Fibroblast of lung (primary cell): ENCODE measurements around the gene PROM2. TPM values are rescaled to one million over a fixed set of nuclear protein-coding genes. Genes with fewer than 3 reads are reported as not detected.

Experiments
- DNase-seq, 2 donors: peaks; one replicate each; pipeline versions ENCODE4 v3.0.0 to v3.0.0-alpha.2; 2010; ENCODE audit warnings: low read depth in 2 of 2
- H2AFZ ChIP-seq: 2 replicates; pipeline ENCODE4 v1.5.1; 2012; ENCODE audit warnings: low read length, control low read depth, inconsistent platforms
- H3K27ac ChIP-seq: 2 replicates; pipeline ENCODE4 v1.5.1; 2011; ENCODE audit warnings: low read length, control low read depth; ENCODE audit not compliant: insufficient read depth
- H3K27me3 ChIP-seq: 2 replicates; pipeline ENCODE4 v1.5.1; 2011; ENCODE audit warnings: mild to moderate bottlenecking, low read length; ENCODE audit not compliant: control insufficient read depth, insufficient read depth
- H3K36me3 ChIP-seq: 2 replicates; pipeline ENCODE4 v1.5.1; 2011; ENCODE audit warnings: low read length; ENCODE audit not compliant: control insufficient read depth, insufficient read depth
- H3K4me1 ChIP-seq: 2 replicates; pipeline ENCODE4 v1.5.1; 2011; ENCODE audit warnings: low read length; ENCODE audit not compliant: control insufficient read depth, insufficient read depth; ENCODE audit errors: extremely low read depth
- H3K4me2 ChIP-seq: 2 replicates; pipeline ENCODE4 v1.5.1; 2011; ENCODE audit warnings: low read length, control low read depth; ENCODE audit not compliant: insufficient read depth; ENCODE audit errors: extremely low read depth
- H3K4me3 ChIP-seq, 4 experiments: fragments of 200-600 bp in 1 of 4; sonication (generic) in 1 of 4; replicated peaks in 1 of 4; 2 replicates each; pipeline ENCODE4 v1.5.1; 2011 to 2016; ENCODE audit warnings: low read length in 4 of 4, low read depth in 3 of 4, mild to moderate bottlenecking in 3 of 4, control low read depth in 2 of 4, inconsistent platforms in 1 of 4, mixed read lengths in 1 of 4; ENCODE audit not compliant: insufficient read depth in 1 of 4; ENCODE audit errors: control extremely low read depth in 1 of 4
- H3K79me2 ChIP-seq: 2 replicates; pipeline ENCODE4 v1.5.1; 2012; ENCODE audit warnings: mild to moderate bottlenecking, low read length, inconsistent platforms; ENCODE audit not compliant: control insufficient read depth, insufficient read depth
- H3K9ac ChIP-seq: 2 replicates; pipeline ENCODE4 v1.5.1; 2011; ENCODE audit warnings: mild to moderate bottlenecking, low read length, control low read depth; ENCODE audit not compliant: insufficient read depth
- H3K9me3 ChIP-seq: 2 replicates; pipeline ENCODE4 v1.5.1; 2012; ENCODE audit warnings: low read depth, low read length; ENCODE audit not compliant: control insufficient read depth, insufficient read depth
- H4K20me1 ChIP-seq: 2 replicates; pipeline ENCODE4 v1.5.1; 2011; ENCODE audit warnings: low read length; ENCODE audit not compliant: control insufficient read depth, insufficient read depth; ENCODE audit errors: extremely low read depth
- EZH2 ChIP-seq: IDR thresholded peaks from 2 replicates; pipeline ENCODE4 v1.5.1; 2012; ENCODE audit warnings: low read length, control low read depth, mild to moderate bottlenecking; ENCODE audit errors: missing control alignments
- polyA plus RNA-seq, 2 donors: library from polyadenylated mRNA; depleted of rRNA in 1 of 2; stranded (reverse) in 1 of 2; unstranded in 1 of 2; fragments of >200 nt; gene quantifications; 2 replicates each; pipeline ENCODE4 v1.2.1, GENCODE V29; 2011 to 2012; ENCODE audit warnings: missing spikeins in 1 of 2
- total RNA-seq: library from RNA; depleted of rRNA; stranded (reverse); fragments of >200 nt; gene quantifications from 2 replicates; pipeline ENCODE4 v1.2.1, GENCODE V29; 2014
- TF ChIP-seq, protein P1 (sequence below), 2 donors: IDR thresholded peaks in 1 of 2; conservative IDR thresholded peaks in 1 of 2; 1 replicate in 1 of 2; 2 replicates in 1 of 2; pipeline ENCODE4 v1.5.1; 2011 to 2012; ENCODE audit warnings: low read length in 2 of 2, control low read depth in 1 of 2, inconsistent platforms in 1 of 2, low read depth in 1 of 2, mild to moderate bottlenecking in 1 of 2

PROM2 gene
- total and polyA plus RNA-seq, 2 donors (not counting 1 experiment from before 2014, with no cell fraction given), result 0.05 to 0.33 TPM

DNA sequence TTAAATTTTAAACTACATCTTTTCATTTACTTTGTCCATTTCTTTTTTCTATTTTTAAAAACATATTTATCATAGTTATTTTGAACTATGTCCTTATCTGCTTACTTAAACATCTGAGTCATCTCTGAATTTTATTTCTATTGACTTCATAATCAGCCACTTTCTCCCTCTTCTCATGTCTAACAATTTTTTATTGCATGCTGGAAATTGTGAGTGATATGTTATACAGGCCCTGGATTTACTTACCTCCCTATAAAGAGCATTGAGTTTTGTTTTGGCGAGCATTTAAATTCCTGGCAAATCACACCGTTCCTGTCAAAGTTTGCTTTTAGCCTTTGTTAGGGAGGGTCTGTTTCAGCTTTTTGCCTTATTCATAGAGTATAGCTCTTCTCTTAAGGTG, 62.2 kb downstream of the PROM2 start:
- H3K27me3 ChIP-seq, result peaks cover 10% of the 10 kb centered on the region
- no peak for TF ChIP-seq EZH2
- TF ChIP-seq, protein P1, sequence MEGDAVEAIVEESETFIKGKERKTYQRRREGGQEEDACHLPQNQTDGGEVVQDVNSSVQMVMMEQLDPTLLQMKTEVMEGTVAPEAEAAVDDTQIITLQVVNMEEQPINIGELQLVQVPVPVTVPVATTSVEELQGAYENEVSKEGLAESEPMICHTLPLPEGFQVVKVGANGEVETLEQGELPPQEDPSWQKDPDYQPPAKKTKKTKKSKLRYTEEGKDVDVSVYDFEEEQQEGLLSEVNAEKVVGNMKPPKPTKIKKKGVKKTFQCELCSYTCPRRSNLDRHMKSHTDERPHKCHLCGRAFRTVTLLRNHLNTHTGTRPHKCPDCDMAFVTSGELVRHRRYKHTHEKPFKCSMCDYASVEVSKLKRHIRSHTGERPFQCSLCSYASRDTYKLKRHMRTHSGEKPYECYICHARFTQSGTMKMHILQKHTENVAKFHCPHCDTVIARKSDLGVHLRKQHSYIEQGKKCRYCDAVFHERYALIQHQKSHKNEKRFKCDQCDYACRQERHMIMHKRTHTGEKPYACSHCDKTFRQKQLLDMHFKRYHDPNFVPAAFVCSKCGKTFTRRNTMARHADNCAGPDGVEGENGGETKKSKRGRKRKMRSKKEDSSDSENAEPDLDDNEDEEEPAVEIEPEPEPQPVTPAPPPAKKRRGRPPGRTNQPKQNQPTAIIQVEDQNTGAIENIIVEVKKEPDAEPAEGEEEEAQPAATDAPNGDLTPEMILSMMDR (conservative IDR thresholded peaks at IDR 0.05 in 1 of 2, IDR thresholded peaks at IDR 0.05 in 1 of 2; ENCODE audit: low read depth in 1 of 2, low read length in 2 of 2), result no peak
- H3K4me3 ChIP-seq, result no peak overlapping the region
- no peaks in the 10 kb centered on the region for H3K4me1 ChIP-seq
- no peaks in the 10 kb centered on the region for H4K20me1 ChIP-seq
- no peaks in the 10 kb centered on the region for H3K79me2 ChIP-seq
- H3K9me3 ChIP-seq, result no peaks in the 10 kb centered on the region
- no peak overlapping the region for H3K9ac ChIP-seq
- H3K4me2 ChIP-seq, result no peak overlapping the region
- no peaks in the 10 kb centered on the region for H3K36me3 ChIP-seq
- no peak for DNase-seq
- no peak overlapping the region for H3K27ac ChIP-seq
- no peak overlapping the region for H2AFZ ChIP-seq

GRCh38 chr2:95337829-95338228, 63.6 kb downstream of the PROM2 start:
- Histone ChIP-seq H3K27ac (no peak overlapping the region), H3K79me2 (no peaks in the 10 kb centered on the region), H4K20me1 (no peaks in the 10 kb centered on the region), H3K4me1 (no peaks in the 10 kb centered on the region), H3K9ac (no peak overlapping the region), H3K27me3 (peaks cover 13% of the 10 kb centered on the region), H3K36me3 (no peaks in the 10 kb centered on the region), H3K4me2 (no peak overlapping the region), H3K4me3 (no peak overlapping the region), H3K9me3 (no peaks in the 10 kb centered on the region), H2AFZ (no peak overlapping the region)
- DNase-seq, result no peak
- TF ChIP-seq EZH2, result no peak
- TF ChIP-seq, protein P1 (conservative IDR thresholded peaks at IDR 0.05 in 1 of 2, IDR thresholded peaks at IDR 0.05 in 1 of 2; ENCODE audit: low read depth in 1 of 2, low read length in 2 of 2), result no peak

Other genes starting within 250 kb of the PROM2 start
- gene MAL, start 248.7 kb upstream of the PROM2 start, total RNA-seq, result under 0.01 TPM in 1 of 2 replicates, not detected in the other
- gene MAL, start 248.7 kb upstream of the PROM2 start, polyA plus RNA-seq, result not detected in 2 replicates
- 50.8 and 61.1 TPM in 2 replicates for gene MRPS5, start 152.6 kb upstream of the PROM2 start, total RNA-seq
- gene MRPS5, start 152.6 kb upstream of the PROM2 start, polyA plus RNA-seq, result 46.2 and 52.7 TPM in 2 replicates
- 14.2 and 15.4 TPM in 2 replicates for gene ZNF514, start 114.6 kb upstream of the PROM2 start, total RNA-seq
- gene ZNF514, start 114.6 kb upstream of the PROM2 start, polyA plus RNA-seq, result 6.0 and 6.5 TPM in 2 replicates
- gene ZNF2, start 108.6 kb upstream of the PROM2 start, total RNA-seq, result 11.7 and 11.8 TPM in 2 replicates
- 4.4 and 5.0 TPM in 2 replicates for gene ZNF2, start 108.6 kb upstream of the PROM2 start, polyA plus RNA-seq
- 6.2 and 7.3 TPM in 2 replicates for gene ZNF892, start 66.9 kb upstream of the PROM2 start, total RNA-seq
- gene ZNF892, start 66.9 kb upstream of the PROM2 start, polyA plus RNA-seq, result 1.1 and 1.4 TPM in 2 replicates
- gene KCNIP3, start 22.9 kb downstream of the PROM2 start, total RNA-seq, result 1.5 and 1.7 TPM in 2 replicates
- gene KCNIP3, start 22.9 kb downstream of the PROM2 start, polyA plus RNA-seq, result 0.32 and 0.81 TPM in 2 replicates
- 25.9 and 32.5 TPM in 2 replicates for gene FAHD2A, start 128.3 kb downstream of the PROM2 start, total RNA-seq
- gene FAHD2A, start 128.3 kb downstream of the PROM2 start, polyA plus RNA-seq, result 22.1 and 25.7 TPM in 2 replicates
- gene TRIM43B, start 210.3 kb downstream of the PROM2 start, total RNA-seq, result not detected in 2 replicates
- gene TRIM43B, start 210.3 kb downstream of the PROM2 start, polyA plus RNA-seq, result not detected in 2 replicates